ENCODE results near the gene SLC4A1. TPM values are rescaled to one million over a fixed set of nuclear protein-coding genes. Genes with fewer than 3 reads are reported as not detected.

SLC4A1 gene
- total and polyA plus RNA-seq, 2 of the 13 experiments (the other 11 are each of a cell fraction or from before 2014, with no cell fraction given): not detected

DNA sequence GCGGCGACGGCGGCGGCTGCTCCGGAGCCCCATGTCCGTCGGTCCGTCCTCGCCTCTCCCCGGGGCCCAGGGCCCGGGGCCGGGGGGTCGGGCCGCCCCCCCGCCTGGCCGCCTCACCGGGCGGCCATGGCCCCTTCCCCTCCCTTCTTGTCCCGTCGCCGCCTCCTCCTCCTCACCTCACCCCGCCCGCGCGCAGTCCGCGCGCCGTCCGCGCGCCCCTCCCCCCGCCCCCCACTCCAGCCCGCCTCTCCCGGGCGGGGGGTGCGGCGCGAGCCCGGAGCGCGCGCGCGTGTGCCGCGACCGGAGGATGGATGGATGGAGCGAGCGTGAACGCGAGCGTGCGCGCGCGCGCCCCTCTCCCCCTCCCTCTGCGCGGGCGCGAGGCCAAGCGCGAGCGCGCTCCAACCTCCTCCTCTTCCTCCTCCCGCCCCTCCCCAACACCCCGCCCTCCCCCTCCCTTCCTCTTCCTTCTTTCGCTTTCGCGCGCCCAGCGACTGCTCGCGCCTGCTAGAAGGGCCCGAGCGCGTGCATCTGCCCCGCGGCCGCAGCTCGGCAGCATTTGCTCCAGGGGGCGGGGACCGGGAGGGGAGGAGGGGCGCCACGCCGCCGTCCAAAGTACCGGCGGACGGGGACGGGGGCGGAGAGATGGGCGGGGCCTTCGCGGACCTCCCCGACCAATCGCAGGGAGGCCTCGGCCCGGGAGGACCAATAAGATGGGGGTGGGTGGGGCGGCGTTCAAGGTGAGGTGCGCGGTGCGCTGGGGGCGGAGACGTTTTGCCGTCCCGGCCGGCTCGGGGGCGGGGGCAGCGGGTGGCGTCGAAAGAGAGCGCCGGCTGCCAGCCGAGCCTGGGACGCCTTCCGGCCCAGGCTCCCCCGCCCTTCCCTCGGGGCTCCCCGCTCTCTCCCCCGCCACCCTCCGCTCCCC is 68.1 kb downstream of the SLC4A1 start, which contains the start of gene ATXN7L3 (continued):
- TF ChIP-seq CBX2 (IDR thresholded peaks at IDR 0.05; ENCODE audit: low read depth, low read length): no peak
- TF ChIP-seq CBX2 (CRISPR knock-in tag; IDR thresholded peaks at IDR 0.05; ENCODE audit: low read depth): no peak
- no peak for TF ChIP-seq ZNF552 (CRISPR knock-in tag; IDR thresholded peaks at IDR 0.05; ENCODE audit: borderline replicate concordance)
- peak; percentile 36; the same call in 1 of the 2 replicates for TF ChIP-seq ELF1 (CRISPR knock-in tag; IDR thresholded peaks at IDR 0.05)
- TF ChIP-seq DMAP1 (CRISPR knock-in tag; IDR thresholded peaks at IDR 0.05): peak; percentile 50; the same call in 1 of the 2 replicates
- TF ChIP-seq GATAD1 (CRISPR knock-in tag; IDR thresholded peaks at IDR 0.05): peak; percentile 89
- TF ChIP-seq TFDP1 (CRISPR knock-in tag; IDR thresholded peaks at IDR 0.05; ENCODE audit: borderline replicate concordance): peak; percentile 65
- peak; percentile 80 for TF ChIP-seq RBFOX2 (IDR thresholded peaks at IDR 0.05; ENCODE audit: low read depth, low read length)
- TF ChIP-seq ZNF263 (CRISPR knock-in tag; IDR thresholded peaks at IDR 0.05): peak; percentile 43; the same call in 1 of the 2 replicates
- TF ChIP-seq HNRNPLL (IDR thresholded peaks at IDR 0.05; ENCODE audit: low read depth, low read length, poor library complexity, severe bottlenecking): peak; percentile 90
- TF ChIP-seq DZIP1 (CRISPR knock-in tag; IDR thresholded peaks at IDR 0.05): no peak
- TF ChIP-seq LCORL (IDR thresholded peaks at IDR 0.05): no peak
- peak; percentile 79; the same call in 1 of the 2 replicates for TF ChIP-seq LCORL (CRISPR knock-in tag; IDR thresholded peaks at IDR 0.05)
- TF ChIP-seq, protein P1, sequence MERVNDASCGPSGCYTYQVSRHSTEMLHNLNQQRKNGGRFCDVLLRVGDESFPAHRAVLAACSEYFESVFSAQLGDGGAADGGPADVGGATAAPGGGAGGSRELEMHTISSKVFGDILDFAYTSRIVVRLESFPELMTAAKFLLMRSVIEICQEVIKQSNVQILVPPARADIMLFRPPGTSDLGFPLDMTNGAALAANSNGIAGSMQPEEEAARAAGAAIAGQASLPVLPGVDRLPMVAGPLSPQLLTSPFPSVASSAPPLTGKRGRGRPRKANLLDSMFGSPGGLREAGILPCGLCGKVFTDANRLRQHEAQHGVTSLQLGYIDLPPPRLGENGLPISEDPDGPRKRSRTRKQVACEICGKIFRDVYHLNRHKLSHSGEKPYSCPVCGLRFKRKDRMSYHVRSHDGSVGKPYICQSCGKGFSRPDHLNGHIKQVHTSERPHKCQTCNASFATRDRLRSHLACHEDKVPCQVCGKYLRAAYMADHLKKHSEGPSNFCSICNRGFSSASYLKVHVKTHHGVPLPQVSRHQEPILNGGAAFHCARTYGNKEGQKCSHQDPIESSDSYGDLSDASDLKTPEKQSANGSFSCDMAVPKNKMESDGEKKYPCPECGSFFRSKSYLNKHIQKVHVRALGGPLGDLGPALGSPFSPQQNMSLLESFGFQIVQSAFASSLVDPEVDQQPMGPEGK (CRISPR knock-in tag; IDR thresholded peaks at IDR 0.05): peak; percentile 92
- TF ChIP-seq ZFP37 (CRISPR knock-in tag; IDR thresholded peaks at IDR 0.05; ENCODE audit: borderline replicate concordance): 0 out of 2 replicates have a peak, but pooled peaks have one; percentile 11
- TF ChIP-seq ZNF563 (CRISPR knock-in tag; IDR thresholded peaks at IDR 0.05): no peak
- no peak for TF ChIP-seq AKNA (CRISPR knock-in tag; IDR thresholded peaks at IDR 0.05; ENCODE audit: borderline replicate concordance)
- no peak for TF ChIP-seq ZNF674 (CRISPR knock-in tag; IDR thresholded peaks at IDR 0.05; ENCODE audit: low read depth)
